Prostate gland (tissue), 2 donors: Measurements from ENCODE around the gene RBKS.

ENCODE experiments used
- POLR2AphosphoS5 ChIP-seq: sonication (generic); formaldehyde crosslinking; IDR thresholded peaks from one replicate; pipeline ENCODE4 v1.6.1; 2017; ENCODE audit warnings: antibody characterized with exemption
- TF ChIP-seq, protein P1 (sequence below), 4 experiments: fragments of 200-600 bp in 2 of 4; fragments of 450-650 bp in 2 of 4; sonication (generic) in 2 of 4; IDR thresholded peaks; 1 replicate in 3 of 4; 2 replicates in 1 of 4; pipeline ENCODE4 v1.5.1; 2016 to 2019; ENCODE audit warnings: antibody characterized with exemption in 4 of 4, mild to moderate bottlenecking in 2 of 4, moderate library complexity in 2 of 4

GRCh38 chr2:27897717-27898116, 7.5 kb upstream of the RBKS start:
- TF ChIP-seq, protein P1, sequence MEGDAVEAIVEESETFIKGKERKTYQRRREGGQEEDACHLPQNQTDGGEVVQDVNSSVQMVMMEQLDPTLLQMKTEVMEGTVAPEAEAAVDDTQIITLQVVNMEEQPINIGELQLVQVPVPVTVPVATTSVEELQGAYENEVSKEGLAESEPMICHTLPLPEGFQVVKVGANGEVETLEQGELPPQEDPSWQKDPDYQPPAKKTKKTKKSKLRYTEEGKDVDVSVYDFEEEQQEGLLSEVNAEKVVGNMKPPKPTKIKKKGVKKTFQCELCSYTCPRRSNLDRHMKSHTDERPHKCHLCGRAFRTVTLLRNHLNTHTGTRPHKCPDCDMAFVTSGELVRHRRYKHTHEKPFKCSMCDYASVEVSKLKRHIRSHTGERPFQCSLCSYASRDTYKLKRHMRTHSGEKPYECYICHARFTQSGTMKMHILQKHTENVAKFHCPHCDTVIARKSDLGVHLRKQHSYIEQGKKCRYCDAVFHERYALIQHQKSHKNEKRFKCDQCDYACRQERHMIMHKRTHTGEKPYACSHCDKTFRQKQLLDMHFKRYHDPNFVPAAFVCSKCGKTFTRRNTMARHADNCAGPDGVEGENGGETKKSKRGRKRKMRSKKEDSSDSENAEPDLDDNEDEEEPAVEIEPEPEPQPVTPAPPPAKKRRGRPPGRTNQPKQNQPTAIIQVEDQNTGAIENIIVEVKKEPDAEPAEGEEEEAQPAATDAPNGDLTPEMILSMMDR (IDR thresholded peaks at IDR 0.05), result no peak
- TF ChIP-seq POLR2AphosphoS5, result no peak
